ENCODE data around the gene FCAMR.
A peak's percentile ranks its signal among the peaks of the same experiment; 100 is the strongest.
"Not testable (repeated sequence)": the region's sequence is repeated elsewhere in the genome, so short reads cannot be mapped to it uniquely, and the experiment has no call there.

The FCAMR gene

DNA sequence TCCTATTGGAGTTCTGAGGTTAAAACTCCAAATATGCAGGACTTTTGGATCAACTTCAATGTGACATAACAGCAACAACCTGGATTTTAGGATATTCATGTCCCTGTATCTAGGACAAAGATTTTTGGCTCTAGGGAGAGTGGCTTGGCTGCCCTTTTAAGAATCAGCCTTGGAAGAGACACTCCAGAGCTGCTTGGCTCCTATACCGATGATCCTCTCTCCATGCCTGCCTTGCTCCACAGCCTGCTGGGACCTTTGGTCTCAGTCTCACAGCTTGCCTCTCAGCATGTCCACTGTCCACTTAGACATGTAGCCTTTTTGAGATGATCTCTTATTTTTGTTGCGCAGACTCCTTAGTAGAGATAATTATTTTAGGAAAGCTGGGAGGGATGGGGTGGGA lies 44.0 kb downstream of the FCAMR start:
- no peaks in the 10 kb centered on the region for H3K36me3 ChIP-seq (ENCODE audit: low read depth)
- no peak overlapping the region for H3K27ac ChIP-seq (ENCODE audit: poor library complexity, severe bottlenecking)
- TF ChIP-seq CTCF (IDR thresholded peaks at IDR 0.05; ENCODE audit: poor library complexity, severe bottlenecking) = no peak
- H3K9me3 ChIP-seq (ENCODE audit: severe bottlenecking) = no peaks in the 10 kb centered on the region
- no peaks in the 10 kb centered on the region for H3K27me3 ChIP-seq (ENCODE audit: insufficient read depth, poor library complexity, severe bottlenecking)
- no peak overlapping the region for H3K4me3 ChIP-seq (ENCODE audit: severe bottlenecking)
- ATAC-seq (ENCODE audit: low read depth) = no peak
- DNase-seq (ENCODE audit: low spot score) = no peak
- H3K4me1 ChIP-seq (ENCODE audit: insufficient read depth, poor library complexity, severe bottlenecking) = no peaks in the 10 kb centered on the region

- Histone ChIP-seq H3K36me3 (ENCODE audit: low read depth) (no peaks in the 10 kb centered on the region), H3K27me3 (ENCODE audit: insufficient read depth, poor library complexity, severe bottlenecking) (no peaks in the 10 kb centered on the region), H3K4me3 (ENCODE audit: severe bottlenecking) (no peak overlapping the region), H3K9me3 (ENCODE audit: severe bottlenecking) (no peaks in the 10 kb centered on the region), H3K27ac (ENCODE audit: poor library complexity, severe bottlenecking) (no peak overlapping the region), H3K4me1 (ENCODE audit: insufficient read depth, poor library complexity, severe bottlenecking) (no peaks in the 10 kb centered on the region)
- no peak for ATAC-seq (ENCODE audit: low read depth)
- DNase-seq (ENCODE audit: low spot score) = no peak
- TF ChIP-seq CTCF (IDR thresholded peaks at IDR 0.05; ENCODE audit: poor library complexity, severe bottlenecking) = no peak
Measured at GRCh38 chr1:206925106-206925736, 45.0 kb downstream of the FCAMR start.

GRCh38 chr1:206924592-206925105 lies 45.6 kb downstream of the FCAMR start:
- no peak for TF ChIP-seq CTCF (IDR thresholded peaks at IDR 0.05; ENCODE audit: poor library complexity, severe bottlenecking)

DNA sequence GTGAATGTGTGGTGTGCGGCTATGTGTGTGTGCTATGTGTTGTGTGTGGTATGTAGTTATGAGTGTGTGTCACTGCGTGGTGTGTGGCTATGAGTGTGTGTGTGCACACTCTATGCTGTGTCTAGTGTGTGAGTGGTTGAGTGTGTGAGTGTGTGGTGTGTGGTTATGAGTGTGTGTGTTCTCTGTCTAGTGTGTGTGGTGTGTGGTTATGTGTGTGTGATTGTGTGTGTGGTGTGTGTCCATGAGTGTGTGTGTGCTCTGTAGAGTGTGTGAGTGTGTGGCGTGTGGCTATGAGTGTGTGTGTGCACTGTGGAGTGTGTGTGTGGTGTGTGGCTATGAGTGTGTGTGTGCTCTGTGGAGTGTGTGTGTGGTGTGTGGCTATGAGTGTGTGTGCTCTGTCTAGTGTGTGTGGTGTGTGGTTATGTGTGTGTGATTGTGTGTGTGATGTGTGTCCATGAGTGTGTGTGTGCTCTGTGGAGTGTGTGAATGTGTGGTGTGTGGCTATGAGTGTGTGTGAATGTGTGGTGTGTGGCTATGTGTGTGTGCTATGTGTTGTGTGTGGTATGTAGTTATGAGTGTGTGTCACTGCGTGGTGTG lies 46.2 kb downstream of the FCAMR start:
- not testable (repeated sequence) for DNase-seq (ENCODE audit: low spot score); ATAC-seq (ENCODE audit: low read depth); H3K36me3 ChIP-seq (ENCODE audit: low read depth); H3K4me1 ChIP-seq (ENCODE audit: insufficient read depth, poor library complexity, severe bottlenecking); H3K4me3 ChIP-seq (ENCODE audit: severe bottlenecking); H3K9me3 ChIP-seq (ENCODE audit: severe bottlenecking); H3K27me3 ChIP-seq (ENCODE audit: insufficient read depth, poor library complexity, severe bottlenecking); H3K27ac ChIP-seq (ENCODE audit: poor library complexity, severe bottlenecking)

More at GRCh38 chr1:206924592-206925105, 45.6 kb downstream of the FCAMR start:
- Histone ChIP-seq H3K27ac (ENCODE audit: poor library complexity, severe bottlenecking) (no peak overlapping the region), H3K4me3 (ENCODE audit: severe bottlenecking) (no peak overlapping the region), H3K9me3 (ENCODE audit: severe bottlenecking) (no peaks in the 10 kb centered on the region), H3K4me1 (ENCODE audit: insufficient read depth, poor library complexity, severe bottlenecking) (no peaks in the 10 kb centered on the region), H3K36me3 (ENCODE audit: low read depth) (no peaks in the 10 kb centered on the region), H3K27me3 (ENCODE audit: insufficient read depth, poor library complexity, severe bottlenecking) (no peaks in the 10 kb centered on the region)
- DNase-seq (ENCODE audit: low spot score) = no peak
- ATAC-seq (ENCODE audit: low read depth) = peak; percentile 34; the same call in 1 of the 3 replicates

DNA sequence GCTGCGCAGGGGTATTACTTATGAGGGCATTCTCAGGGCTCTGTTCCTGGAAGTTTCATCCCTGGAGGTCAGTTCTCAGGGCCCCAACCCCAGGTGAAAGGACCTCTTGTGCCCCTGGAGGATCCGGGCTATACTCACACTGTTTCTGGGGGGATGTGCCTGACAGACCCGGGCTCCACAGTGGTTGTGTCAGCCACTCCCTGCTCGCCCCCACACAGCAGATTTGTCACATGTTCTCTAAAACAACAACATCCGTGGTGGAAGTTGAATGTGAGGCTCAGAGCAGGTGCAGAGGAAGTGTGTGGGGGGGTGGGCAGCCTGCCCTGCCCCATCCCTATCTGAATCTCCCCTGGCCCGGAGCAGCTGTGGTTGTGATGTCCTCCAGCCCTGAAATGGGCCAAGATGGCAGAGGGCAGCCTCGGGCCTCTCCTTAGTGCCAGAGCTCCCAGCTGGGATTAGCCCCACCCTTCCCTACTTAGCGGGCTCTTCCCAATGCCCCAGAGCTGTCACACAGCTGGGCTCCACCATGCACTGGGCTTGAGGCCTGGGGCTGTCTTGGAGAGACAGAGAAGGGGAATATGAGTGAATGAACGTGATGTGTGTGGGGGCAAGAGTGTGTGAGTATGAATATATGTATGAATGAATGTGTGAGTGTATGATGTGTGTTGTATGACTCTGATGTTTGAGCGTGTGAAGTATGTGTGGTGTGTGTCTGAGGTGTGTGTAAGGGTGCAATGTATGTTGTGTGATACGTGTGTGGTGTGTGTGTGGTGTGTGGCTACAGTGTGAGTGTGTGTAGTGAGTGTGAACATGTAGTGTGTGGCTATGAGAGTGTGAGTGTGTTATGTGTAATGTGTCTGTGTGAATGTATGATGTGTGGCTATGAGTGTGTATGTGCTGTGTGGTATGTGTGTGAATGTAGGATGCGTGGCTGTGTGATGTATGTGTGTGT lies 47.0 kb downstream of the FCAMR start:
- no peak for DNase-seq (ENCODE audit: low spot score)

More for the DNA sequence above, 47.0 kb downstream of the FCAMR start:
- H3K4me1 ChIP-seq (ENCODE audit: insufficient read depth, poor library complexity, severe bottlenecking) = no peaks in the 10 kb centered on the region
- no peaks in the 10 kb centered on the region for H3K27me3 ChIP-seq (ENCODE audit: insufficient read depth, poor library complexity, severe bottlenecking)
- H3K27ac ChIP-seq (ENCODE audit: poor library complexity, severe bottlenecking) = no peak overlapping the region
- H3K9me3 ChIP-seq (ENCODE audit: severe bottlenecking) = no peaks in the 10 kb centered on the region
- H3K4me3 ChIP-seq (ENCODE audit: severe bottlenecking) = no peak overlapping the region
- no peak for ATAC-seq (ENCODE audit: low read depth)
- TF ChIP-seq CTCF (IDR thresholded peaks at IDR 0.05; ENCODE audit: poor library complexity, severe bottlenecking) = no peak
- no peaks in the 10 kb centered on the region for H3K36me3 ChIP-seq (ENCODE audit: low read depth)
